HepG2 (cell line): ENCODE measurements around the gene B3GALNT2. TPM values are rescaled to one million over a fixed set of nuclear protein-coding genes. Genes with fewer than 3 reads are reported as not detected.

ENCODE experiments used
- CEBPB ChIP-seq: IDR thresholded peaks from 2 replicates; pipeline ENCODE4 v1.6.1; 2011; ENCODE audit warnings: low read depth, low read length, improper control_type of control experiment, borderline replicate concordance
- ESRRA ChIP-seq: sonication (generic); formaldehyde crosslinking; IDR thresholded peaks from 2 replicates; pipeline ENCODE4 v1.5.1; 2020; ENCODE audit warnings: mild to moderate bottlenecking, low read depth, missing genetic modification reagents
- FOXK2 ChIP-seq: fragments of 450-650 bp; IDR thresholded peaks from 2 replicates; pipeline ENCODE4 v1.6.1; 2016
- HOXA3 ChIP-seq: sonication (generic); formaldehyde crosslinking; IDR thresholded peaks from 2 replicates; pipeline ENCODE4 v1.5.0; 2020; ENCODE audit warnings: missing genetic modification reagents
- HOXA9 ChIP-seq: sonication (generic); formaldehyde crosslinking; IDR thresholded peaks from 2 replicates; pipeline ENCODE4 v1.8.1; 2022; ENCODE audit warnings: missing genetic modification reagents, mild to moderate bottlenecking, moderate library complexity, borderline replicate concordance
- IRF2 ChIP-seq: IDR thresholded peaks from 2 replicates; pipeline ENCODE4 v1.6.1; 2018; ENCODE audit warnings: missing genetic modification reagents, missing compliant biosample characterization
- KLF11 ChIP-seq: IDR thresholded peaks from 2 replicates; pipeline ENCODE4 v1.6.1; 2016; ENCODE audit warnings: missing compliant biosample characterization
- PHF8 ChIP-seq: sonication (generic); formaldehyde crosslinking; IDR thresholded peaks from 2 replicates; pipeline ENCODE4 v1.5.0; 2020; ENCODE audit warnings: missing genetic modification reagents
- TCF7 ChIP-seq: sonication (generic); IDR thresholded peaks from 2 replicates; pipeline ENCODE4 v1.6.1; 2016; ENCODE audit warnings: antibody characterized with exemption, low read depth
- U2AF1 ChIP-seq: fragments of 200-400 bp; formaldehyde crosslinking; optimal IDR thresholded peaks from 2 replicates; pipeline ENCODE3; 2017; ENCODE audit warnings: mild to moderate bottlenecking, low read depth, low read length
- ZNF451 ChIP-seq: sonication (generic); formaldehyde crosslinking; IDR thresholded peaks from 2 replicates; pipeline ENCODE4 v1.5.0; 2020; ENCODE audit warnings: mild to moderate bottlenecking, missing genetic modification reagents
- ZNF577 ChIP-seq: sonication (generic); formaldehyde crosslinking; IDR thresholded peaks from 2 replicates; pipeline ENCODE4 v1.4.0; 2020; ENCODE audit warnings: mild to moderate bottlenecking, low read depth, missing genetic modification reagents, borderline replicate concordance
- ZNF839 ChIP-seq: sonication (generic); formaldehyde crosslinking; IDR thresholded peaks from 2 replicates; pipeline ENCODE4 v1.4.0; 2020; ENCODE audit warnings: missing genetic modification reagents, mild to moderate bottlenecking, borderline replicate concordance
- polyA plus RNA-seq, 8 experiments: library from polyadenylated mRNA; depleted of rRNA in 3 of 8; stranded (reverse) in 7 of 8; unstranded in 1 of 8; fragments of >200 nt; fragmentation: Illumina TruSeq in 4 of 8; extraction: Trizol in 4 of 8; gene quantifications; 2 replicates each; pipeline versions ENCODE4 v1.2.1 to v1.2.3, GENCODE V29; 2011 to 2016; ENCODE audit warnings: low read depth in 4 of 8, missing spikeins in 1 of 8, mixed read lengths in 1 of 8; ENCODE audit not compliant: insufficient read depth in 1 of 8
- total RNA-seq, 5 experiments: library from RNA; depleted of rRNA; stranded (reverse); fragments of >200 nt; fragmentation: Illumina TruSeq; extraction: Trizol; gene quantifications; 2 replicates each; pipeline ENCODE4 v1.2.3, GENCODE V29; 2016; ENCODE audit warnings: low read depth in 1 of 5
- TF ChIP-seq, protein P1 (sequence below): sonication (generic); formaldehyde crosslinking; IDR thresholded peaks from 2 replicates; pipeline ENCODE4 v1.4.0; 2020; ENCODE audit warnings: missing genetic modification reagents
- TF ChIP-seq, protein P2 (sequence below): sonication (generic); formaldehyde crosslinking; IDR thresholded peaks from 2 replicates; pipeline ENCODE4 v1.5.1; 2020; ENCODE audit warnings: mild to moderate bottlenecking, missing genetic modification reagents
- TF ChIP-seq, protein P3 (sequence below): sonication (generic); IDR thresholded peaks from 2 replicates; pipeline ENCODE4 v1.6.1; 2016; ENCODE audit warnings: low read depth, borderline replicate concordance
- TF ChIP-seq, protein P4 (sequence below): IDR thresholded peaks from 2 replicates; pipeline ENCODE4 v1.6.1; 2016; ENCODE audit warnings: mild to moderate bottlenecking
- TF ChIP-seq, protein P5 (sequence below): sonication (generic); formaldehyde crosslinking; IDR thresholded peaks from 2 replicates; pipeline ENCODE4 v1.4.0; 2020; ENCODE audit warnings: missing genetic modification reagents, borderline replicate concordance

The B3GALNT2 gene
- total and polyA plus RNA-seq, 2 of the 13 experiments (the other 11 are each of a cell fraction or from before 2014, with no cell fraction given): 16.5 to 28.9 TPM

DNA sequence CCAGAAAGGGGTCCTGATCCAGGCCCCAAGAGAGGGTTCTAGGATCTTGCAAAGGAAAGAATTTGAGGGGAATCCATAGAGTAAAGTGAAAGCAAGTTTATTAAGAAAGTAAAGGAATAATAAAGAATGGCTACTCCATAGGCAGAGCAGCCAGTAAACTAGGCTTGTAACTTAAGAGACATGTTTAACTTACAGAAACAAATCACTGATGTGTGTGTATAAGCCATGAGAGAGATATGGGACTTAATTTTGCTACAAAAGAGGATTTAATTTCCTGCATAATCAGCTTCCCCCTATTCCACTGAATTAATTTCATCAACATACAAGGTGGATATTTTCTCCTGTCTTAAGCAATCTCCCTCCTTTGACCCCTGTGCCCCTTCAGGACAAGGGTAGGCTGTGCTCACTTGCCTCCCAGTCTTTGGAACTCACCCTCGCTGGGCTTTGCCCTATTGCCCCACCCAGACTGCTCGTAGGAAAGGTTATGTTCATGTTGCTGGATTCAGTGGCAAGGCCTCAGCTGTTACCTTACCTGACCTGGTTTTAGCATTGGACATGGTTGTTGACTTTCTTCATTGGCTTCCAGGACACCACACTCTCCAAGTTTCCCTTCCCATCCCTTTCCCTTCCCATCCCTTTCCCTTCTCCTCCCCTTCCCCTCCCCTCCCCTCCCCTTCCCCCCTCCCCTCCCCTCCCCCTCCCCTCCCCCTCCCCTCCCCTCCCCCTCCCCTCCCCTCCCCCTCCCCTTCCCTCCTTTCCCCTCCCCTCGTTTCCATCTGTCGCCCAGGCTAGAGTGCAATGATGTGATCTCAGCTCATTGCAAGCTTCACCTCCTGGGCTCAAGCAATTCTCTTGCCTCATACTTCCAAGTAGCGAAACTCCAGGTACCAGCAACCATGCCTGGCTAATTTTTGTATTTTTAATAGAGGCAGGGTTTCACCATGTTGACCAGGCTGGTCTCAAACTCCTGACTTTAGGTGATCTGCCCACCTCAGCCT, 92.5 kb downstream of the B3GALNT2 start (continued):
- TF ChIP-seq, protein P1, sequence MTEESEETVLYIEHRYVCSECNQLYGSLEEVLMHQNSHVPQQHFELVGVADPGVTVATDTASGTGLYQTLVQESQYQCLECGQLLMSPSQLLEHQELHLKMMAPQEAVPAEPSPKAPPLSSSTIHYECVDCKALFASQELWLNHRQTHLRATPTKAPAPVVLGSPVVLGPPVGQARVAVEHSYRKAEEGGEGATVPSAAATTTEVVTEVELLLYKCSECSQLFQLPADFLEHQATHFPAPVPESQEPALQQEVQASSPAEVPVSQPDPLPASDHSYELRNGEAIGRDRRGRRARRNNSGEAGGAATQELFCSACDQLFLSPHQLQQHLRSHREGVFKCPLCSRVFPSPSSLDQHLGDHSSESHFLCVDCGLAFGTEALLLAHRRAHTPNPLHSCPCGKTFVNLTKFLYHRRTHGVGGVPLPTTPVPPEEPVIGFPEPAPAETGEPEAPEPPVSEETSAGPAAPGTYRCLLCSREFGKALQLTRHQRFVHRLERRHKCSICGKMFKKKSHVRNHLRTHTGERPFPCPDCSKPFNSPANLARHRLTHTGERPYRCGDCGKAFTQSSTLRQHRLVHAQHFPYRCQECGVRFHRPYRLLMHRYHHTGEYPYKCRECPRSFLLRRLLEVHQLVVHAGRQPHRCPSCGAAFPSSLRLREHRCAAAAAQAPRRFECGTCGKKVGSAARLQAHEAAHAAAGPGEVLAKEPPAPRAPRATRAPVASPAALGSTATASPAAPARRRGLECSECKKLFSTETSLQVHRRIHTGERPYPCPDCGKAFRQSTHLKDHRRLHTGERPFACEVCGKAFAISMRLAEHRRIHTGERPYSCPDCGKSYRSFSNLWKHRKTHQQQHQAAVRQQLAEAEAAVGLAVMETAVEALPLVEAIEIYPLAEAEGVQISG (CRISPR knock-in tag): peak; percentile 57
- TF ChIP-seq, protein P2, sequence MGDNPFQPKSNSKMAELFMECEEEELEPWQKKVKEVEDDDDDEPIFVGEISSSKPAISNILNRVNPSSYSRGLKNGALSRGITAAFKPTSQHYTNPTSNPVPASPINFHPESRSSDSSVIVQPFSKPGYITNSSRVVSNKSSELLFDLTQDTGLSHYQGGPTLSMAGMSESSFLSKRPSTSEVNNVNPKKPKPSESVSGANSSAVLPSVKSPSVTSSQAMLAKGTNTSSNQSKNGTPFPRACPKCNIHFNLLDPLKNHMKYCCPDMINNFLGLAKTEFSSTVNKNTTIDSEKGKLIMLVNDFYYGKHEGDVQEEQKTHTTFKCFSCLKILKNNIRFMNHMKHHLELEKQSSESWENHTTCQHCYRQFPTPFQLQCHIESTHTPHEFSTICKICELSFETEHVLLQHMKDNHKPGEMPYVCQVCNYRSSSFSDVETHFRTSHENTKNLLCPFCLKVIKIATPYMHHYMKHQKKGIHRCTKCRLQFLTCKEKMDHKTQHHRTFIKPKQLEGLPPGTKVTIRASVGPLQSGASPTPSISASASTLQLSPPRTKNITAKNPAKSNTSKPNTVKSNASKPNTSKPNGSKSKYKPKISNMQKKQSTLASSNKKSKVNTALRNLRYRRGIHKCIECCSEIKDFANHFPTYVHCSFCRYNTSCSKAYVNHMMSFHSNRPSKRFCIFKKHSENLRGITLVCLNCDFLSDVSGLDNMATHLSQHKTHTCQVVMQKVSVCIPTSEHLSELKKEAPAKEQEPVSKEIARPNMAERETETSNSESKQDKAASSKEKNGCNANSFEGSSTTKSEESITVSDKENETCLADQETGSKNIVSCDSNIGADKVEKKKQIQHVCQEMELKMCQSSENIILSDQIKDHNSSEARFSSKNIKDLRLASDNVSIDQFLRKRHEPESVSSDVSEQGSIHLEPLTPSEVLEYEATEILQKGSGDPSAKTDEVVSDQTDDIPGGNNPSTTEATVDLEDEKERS (CRISPR knock-in tag): peak; percentile 48; the same call in 1 of the 2 replicates
- TF ChIP-seq IRF2 (CRISPR knock-in tag): 0 out of 2 replicates have a peak, but pooled peaks have one; percentile 42
- no peak for TF ChIP-seq HOXA9 (CRISPR knock-in tag)
- no peak for TF ChIP-seq PHF8 (CRISPR knock-in tag)
- peak; percentile 65 for TF ChIP-seq HOXA3 (CRISPR knock-in tag)
- TF ChIP-seq FOXK2: peak; percentile 88
- TF ChIP-seq, protein P3, sequence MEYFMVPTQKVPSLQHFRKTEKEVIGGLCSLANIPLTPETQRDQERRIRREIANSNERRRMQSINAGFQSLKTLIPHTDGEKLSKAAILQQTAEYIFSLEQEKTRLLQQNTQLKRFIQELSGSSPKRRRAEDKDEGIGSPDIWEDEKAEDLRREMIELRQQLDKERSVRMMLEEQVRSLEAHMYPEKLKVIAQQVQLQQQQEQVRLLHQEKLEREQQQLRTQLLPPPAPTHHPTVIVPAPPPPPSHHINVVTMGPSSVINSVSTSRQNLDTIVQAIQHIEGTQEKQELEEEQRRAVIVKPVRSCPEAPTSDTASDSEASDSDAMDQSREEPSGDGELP: peak; percentile 77
- TF ChIP-seq ZNF839 (CRISPR knock-in tag): no peak
- TF ChIP-seq ZNF451: no peak
- no peak for TF ChIP-seq ZNF577 (CRISPR knock-in tag)
- TF ChIP-seq U2AF1: no peak
- TF ChIP-seq CEBPB: peak; percentile 83
- no peak for TF ChIP-seq KLF11
- TF ChIP-seq, protein P4, sequence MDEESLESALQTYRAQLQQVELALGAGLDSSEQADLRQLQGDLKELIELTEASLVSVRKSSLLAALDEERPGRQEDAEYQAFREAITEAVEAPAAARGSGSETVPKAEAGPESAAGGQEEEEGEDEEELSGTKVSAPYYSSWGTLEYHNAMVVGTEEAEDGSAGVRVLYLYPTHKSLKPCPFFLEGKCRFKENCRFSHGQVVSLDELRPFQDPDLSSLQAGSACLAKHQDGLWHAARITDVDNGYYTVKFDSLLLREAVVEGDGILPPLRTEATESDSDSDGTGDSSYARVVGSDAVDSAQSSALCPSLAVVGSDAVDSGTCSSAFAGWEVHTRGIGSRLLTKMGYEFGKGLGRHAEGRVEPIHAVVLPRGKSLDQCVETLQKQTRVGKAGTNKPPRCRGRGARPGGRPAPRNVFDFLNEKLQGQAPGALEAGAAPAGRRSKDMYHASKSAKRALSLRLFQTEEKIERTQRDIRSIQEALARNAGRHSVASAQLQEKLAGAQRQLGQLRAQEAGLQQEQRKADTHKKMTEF (CRISPR knock-in tag): no peak
- peak; percentile 40; the same call in 1 of the 2 replicates for TF ChIP-seq TCF7
- TF ChIP-seq, protein P5, sequence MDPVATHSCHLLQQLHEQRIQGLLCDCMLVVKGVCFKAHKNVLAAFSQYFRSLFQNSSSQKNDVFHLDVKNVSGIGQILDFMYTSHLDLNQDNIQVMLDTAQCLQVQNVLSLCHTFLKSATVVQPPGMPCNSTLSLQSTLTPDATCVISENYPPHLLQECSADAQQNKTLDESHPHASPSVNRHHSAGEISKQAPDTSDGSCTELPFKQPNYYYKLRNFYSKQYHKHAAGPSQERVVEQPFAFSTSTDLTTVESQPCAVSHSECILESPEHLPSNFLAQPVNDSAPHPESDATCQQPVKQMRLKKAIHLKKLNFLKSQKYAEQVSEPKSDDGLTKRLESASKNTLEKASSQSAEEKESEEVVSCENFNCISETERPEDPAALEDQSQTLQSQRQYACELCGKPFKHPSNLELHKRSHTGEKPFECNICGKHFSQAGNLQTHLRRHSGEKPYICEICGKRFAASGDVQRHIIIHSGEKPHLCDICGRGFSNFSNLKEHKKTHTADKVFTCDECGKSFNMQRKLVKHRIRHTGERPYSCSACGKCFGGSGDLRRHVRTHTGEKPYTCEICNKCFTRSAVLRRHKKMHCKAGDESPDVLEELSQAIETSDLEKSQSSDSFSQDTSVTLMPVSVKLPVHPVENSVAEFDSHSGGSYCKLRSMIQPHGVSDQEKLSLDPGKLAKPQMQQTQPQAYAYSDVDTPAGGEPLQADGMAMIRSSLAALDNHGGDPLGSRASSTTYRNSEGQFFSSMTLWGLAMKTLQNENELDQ (CRISPR knock-in tag): no peak
- 0 out of 2 replicates have a peak, but pooled peaks have one; percentile 85 for TF ChIP-seq ESRRA (CRISPR knock-in tag)
